NK-92 (cell line): ENCODE data around the gene GALNT15.

ENCODE experiments used
- DNase-seq: peaks from one replicate; lab custom pipeline; 2025; ENCODE audit not compliant: unreplicated experiment; lab: John Stamatoyannopoulos, UW

GALNT15 gene

GRCh38 chr3:16186086-16186485 lies 11.6 kb downstream of the GALNT15 start:
- no peak for DNase-seq

GRCh38 chr3:16186565-16186964 lies 12.1 kb downstream of the GALNT15 start:
- DNase-seq: no peak

GRCh38 chr3:16187213-16187790 lies 12.8 kb downstream of the GALNT15 start:
- DNase-seq: no peak

GRCh38 chr3:16188071-16188470 lies 13.6 kb downstream of the GALNT15 start:
- DNase-seq: no peak

- no peak for DNase-seq
Measured at GRCh38 chr3:16189201-16189600, 14.7 kb downstream of the GALNT15 start.

GRCh38 chr3:16190704-16191103 lies 16.2 kb downstream of the GALNT15 start:
- DNase-seq: no peak

GRCh38 chr3:16191591-16191990 lies 17.1 kb downstream of the GALNT15 start:
- no peak for DNase-seq

GRCh38 chr3:16192176-16192811 lies 17.8 kb downstream of the GALNT15 start:
- DNase-seq: no peak

GRCh38 chr3:16198427-16198826 lies 23.9 kb downstream of the GALNT15 start:
- no peak for DNase-seq

- no peak for DNase-seq
Measured at GRCh38 chr3:16199769-16200168, 25.3 kb downstream of the GALNT15 start.

GRCh38 chr3:16200411-16200810 lies 25.9 kb downstream of the GALNT15 start:
- DNase-seq: no peak

GRCh38 chr3:16203031-16203430 lies 28.6 kb downstream of the GALNT15 start:
- DNase-seq: no peak

GRCh38 chr3:16203671-16204629 lies 29.5 kb downstream of the GALNT15 start:
- DNase-seq: no peak

- no peak for DNase-seq
Measured at GRCh38 chr3:16204751-16205150, 30.3 kb downstream of the GALNT15 start.

GRCh38 chr3:16205156-16205870 lies 30.8 kb downstream of the GALNT15 start:
- no peak for DNase-seq

- DNase-seq: no peak
Measured at GRCh38 chr3:16207031-16207430, 32.6 kb downstream of the GALNT15 start.

- DNase-seq: no peak
Measured at GRCh38 chr3:16211176-16211904, 36.9 kb downstream of the GALNT15 start.

GRCh38 chr3:16214366-16214765 lies 39.9 kb downstream of the GALNT15 start:
- DNase-seq: no peak

GRCh38 chr3:16216373-16216935 lies 42.0 kb downstream of the GALNT15 start:
- DNase-seq: no peak

- DNase-seq: no peak
Measured at GRCh38 chr3:16219777-16220176, 45.3 kb downstream of the GALNT15 start.
